Calu3 (cell line): ENCODE results near the gene LAMA1. TPM values are rescaled to one million over a fixed set of nuclear protein-coding genes. Genes with fewer than 3 reads are reported as not detected.
A peak's percentile ranks its signal among the peaks of the same experiment; 100 is the strongest.

Experiments
- BruUV-seq: library from RNA; stranded (reverse); fragments of 400-500 nt; replicated peaks from 2 replicates; lab custom pipeline; 2021; lab: Mats Ljungman, UMichigan
- CTCF ChIA-PET: fragments of 300-600 bp; sonication (Branson Sonifier 250); formaldehyde crosslinking; loops from one replicate; lab custom pipeline; 2022; ENCODE audit warnings: antibody characterized with exemption; lab: Charles Lee
- DNase-seq: peaks from one replicate; pipeline ENCODE4 v3.0.0; 2022
- H3K27ac Mint-ChIP-seq: one replicate; pipeline ENCODE4 v1.8.0; 2022; ENCODE audit warnings: mixed read lengths; ENCODE audit not compliant: unreplicated experiment
- H3K27me3 Mint-ChIP-seq: one replicate; pipeline ENCODE4 v1.8.0; 2022; ENCODE audit warnings: mixed read lengths; ENCODE audit not compliant: unreplicated experiment
- H3K36me3 Mint-ChIP-seq: one replicate; pipeline ENCODE4 v1.8.0; 2022; ENCODE audit warnings: mild to moderate bottlenecking, moderate library complexity, mixed read lengths; ENCODE audit not compliant: insufficient read depth, unreplicated experiment
- H3K4me1 Mint-ChIP-seq: one replicate; pipeline ENCODE4 v1.8.0; 2022; ENCODE audit warnings: mild to moderate bottlenecking, low read depth, mixed read lengths; ENCODE audit not compliant: unreplicated experiment
- H3K4me3 Mint-ChIP-seq: one replicate; pipeline ENCODE4 v1.8.0; 2022; ENCODE audit warnings: mild to moderate bottlenecking, low read depth, moderate library complexity, mixed read lengths; ENCODE audit not compliant: unreplicated experiment
- H3K9me3 Mint-ChIP-seq: one replicate; pipeline ENCODE4 v1.8.0; 2022; ENCODE audit warnings: low read depth, mixed read lengths; ENCODE audit not compliant: unreplicated experiment
- CTCF ChIP-seq: fragments of 200-600 bp; IDR thresholded peaks from one replicate; pipeline ENCODE4 v1.8.0; 2022; ENCODE audit warnings: antibody characterized with exemption; ENCODE audit not compliant: unreplicated experiment
- intact Hi-C: fragments of 100-400 bp; cut with micrococcal nuclease; formaldehyde crosslinking; loops from one replicate; pipeline ENCODE4 v1.10.0; 2022; ENCODE audit not compliant: unreplicated experiment
- total RNA-seq: library from RNA; stranded (reverse); gene quantifications from 2 replicates; pipeline ENCODE4 v1.2.3, GENCODE V29; 2022

Gene LAMA1
- total RNA-seq, 1 experiment from 2014 or later: not detected

GRCh38 chr18:7133181-7133580, 15.6 kb upstream of the LAMA1 start:
- H3K27me3 Mint-ChIP-seq: peaks cover 52% of the 10 kb centered on the region
- H3K36me3 Mint-ChIP-seq: no peaks in the 10 kb centered on the region
- no peak overlapping the region for H3K27ac Mint-ChIP-seq
- H3K4me1 Mint-ChIP-seq: no peaks in the 10 kb centered on the region
- CTCF ChIA-PET: interaction anchor here (1.6 kb wide), 1 partner anchor 10 kb away, joined by 4 read pairs; no protein-coding TSS in a partner anchor
- peaks cover 3% of the 10 kb centered on the region for H3K9me3 Mint-ChIP-seq
- intact Hi-C loops: no loop called here
- no peak for DNase-seq
- TF ChIP-seq CTCF: no peak
- H3K4me3 Mint-ChIP-seq: no peak overlapping the region
- BruUV-seq: no TSS peak

- H3K9me3 Mint-ChIP-seq: peaks cover 3% of the 10 kb centered on the region
- TF ChIP-seq CTCF: no peak
- no peak for DNase-seq
- CTCF ChIA-PET: interaction anchor here (1.6 kb wide), 1 partner anchor 9 kb away, joined by 4 read pairs; no protein-coding TSS in a partner anchor
- H3K27me3 Mint-ChIP-seq: peaks cover 58% of the 10 kb centered on the region
- no peaks in the 10 kb centered on the region for H3K4me1 Mint-ChIP-seq
- no peak overlapping the region for H3K4me3 Mint-ChIP-seq
- no peaks in the 10 kb centered on the region for H3K36me3 Mint-ChIP-seq
- H3K27ac Mint-ChIP-seq: no peak overlapping the region
- intact Hi-C loops: no loop called here
- no TSS peak for BruUV-seq
Measured at GRCh38 chr18:7132356-7133150, 15.0 kb upstream of the LAMA1 start.

GRCh38 chr18:7122376-7122775, 4.8 kb upstream of the LAMA1 start:
- no peak overlapping the region for H3K4me3 Mint-ChIP-seq
- no peaks in the 10 kb centered on the region for H3K36me3 Mint-ChIP-seq
- H3K9me3 Mint-ChIP-seq: no peaks in the 10 kb centered on the region
- no peak for DNase-seq
- no peak overlapping the region for H3K27ac Mint-ChIP-seq
- CTCF ChIA-PET: no interaction called here
- intact Hi-C loops: no loop called here
- no peak for TF ChIP-seq CTCF
- H3K27me3 Mint-ChIP-seq: peaks cover 15% of the 10 kb centered on the region
- H3K4me1 Mint-ChIP-seq: no peaks in the 10 kb centered on the region
- no TSS peak for BruUV-seq

GRCh38 chr18:7116792-7117389, 706 bp downstream of the LAMA1 start:
- BruUV-seq: no TSS peak
- Mint-ChIP-seq H3K4me1 (peaks cover 12% of the 10 kb centered on the region), H3K4me3 (peak overlapping the region; percentile 50), H3K36me3 (no peaks in the 10 kb centered on the region), H3K27me3 (peaks cover 14% of the 10 kb centered on the region), H3K9me3 (no peaks in the 10 kb centered on the region), H3K27ac (no peak overlapping the region)
- CTCF ChIA-PET: no interaction called here
- DNase-seq: no peak
- intact Hi-C loops: no loop called here
- no peak for TF ChIP-seq CTCF
